ENCODE data around the gene RANBP1.

Gene RANBP1

GRCh38 chr22:20138868-20139267 lies 23.0 kb downstream of the RANBP1 start:
- no peak for DNase-seq

GRCh38 chr22:20139391-20140106 lies 23.6 kb downstream of the RANBP1 start:
- no peak for DNase-seq

- no peak for DNase-seq
Measured at GRCh38 chr22:20140107-20140445, 24.2 kb downstream of the RANBP1 start.

GRCh38 chr22:20140521-20140964 lies 24.6 kb downstream of the RANBP1 start:
- no peak for DNase-seq

- DNase-seq, result no peak
Measured at GRCh38 chr22:20141186-20142077, 25.5 kb downstream of the RANBP1 start.

GRCh38 chr22:20142711-20143621 lies 27.1 kb downstream of the RANBP1 start:
- DNase-seq, result no peak

- DNase-seq, result no peak
Measured at GRCh38 chr22:20143883-20144665, 28.2 kb downstream of the RANBP1 start.

- no peak for DNase-seq
Measured at GRCh38 chr22:20145206-20145831, 29.4 kb downstream of the RANBP1 start.

- DNase-seq, result no peak
Measured at GRCh38 chr22:20145832-20146223, 29.9 kb downstream of the RANBP1 start.

GRCh38 chr22:20146777-20147176 lies 30.9 kb downstream of the RANBP1 start:
- DNase-seq, result no peak

GRCh38 chr22:20147237-20147988 lies 31.5 kb downstream of the RANBP1 start:
- DNase-seq, result no peak

GRCh38 chr22:20148414-20148813 lies 32.5 kb downstream of the RANBP1 start:
- no peak for DNase-seq

- no peak for DNase-seq
Measured at GRCh38 chr22:20149257-20150250, 33.6 kb downstream of the RANBP1 start.

- no peak for DNase-seq
Measured at GRCh38 chr22:20150381-20151275, 34.7 kb downstream of the RANBP1 start, which contains the start of gene CCDC188. TSS of gene CCDC188 (minus strand) at chr22:20151055. CDS start at chr22:20150986, 69 bp downstream.

- DNase-seq, result no peak
Measured at GRCh38 chr22:20151276-20151588, 35.3 kb downstream of the RANBP1 start.

GRCh38 chr22:20152464-20152890 lies 36.6 kb downstream of the RANBP1 start:
- no peak for DNase-seq

GRCh38 chr22:20153945-20154344 lies 38.0 kb downstream of the RANBP1 start:
- no peak for DNase-seq

- no peak for DNase-seq
Measured at GRCh38 chr22:20154602-20155187, 38.8 kb downstream of the RANBP1 start.
